GDM1 (cell line): ENCODE results near the gene CDR2L.
A peak's percentile ranks its signal among the peaks of the same experiment; 100 is the strongest.
"Not testable (repeated sequence)": the region's sequence is repeated elsewhere in the genome, so short reads cannot be mapped to it uniquely, and the experiment has no call there.

ENCODE experiments used
- DNase-seq: peaks from one replicate; lab custom pipeline; 2025; lab: John Stamatoyannopoulos, UW

The CDR2L gene

GRCh38 chr17:75011401-75012095 is 24.1 kb downstream of the CDR2L start:
- no peak for DNase-seq

GRCh38 chr17:75012096-75012345 is 24.6 kb downstream of the CDR2L start:
- DNase-seq: no peak

- peak; percentile 79 for DNase-seq
Observed at GRCh38 chr17:75012346-75013091, 25.1 kb downstream of the CDR2L start, which contains the start of gene MRPL58. MRPL58 (plus strand) TSS chr17:75012670; CDS start chr17:75012687, 17 bp downstream.

- DNase-seq: no peak
Observed at GRCh38 chr17:75013092-75013559, 25.7 kb downstream of the CDR2L start.

- DNase-seq: no peak
Observed at GRCh38 chr17:75019146-75019545, 31.7 kb downstream of the CDR2L start.

- DNase-seq: no peak
Observed at GRCh38 chr17:75019710-75020109, 32.3 kb downstream of the CDR2L start.

- no peak for DNase-seq
Observed at GRCh38 chr17:75020331-75021110, 33.1 kb downstream of the CDR2L start.

- DNase-seq: no peak
Observed at GRCh38 chr17:75024686-75025397, 37.4 kb downstream of the CDR2L start.

- DNase-seq: peak; percentile 76
Observed at GRCh38 chr17:75025398-75025734, 37.9 kb downstream of the CDR2L start.

GRCh38 chr17:75026650-75027049 is 39.2 kb downstream of the CDR2L start:
- DNase-seq: not testable (repeated sequence)

- DNase-seq: no peak
Observed at GRCh38 chr17:75030161-75030560, 42.7 kb downstream of the CDR2L start.

GRCh38 chr17:75031972-75032719 is 44.7 kb downstream of the CDR2L start:
- peak; percentile 30 for DNase-seq

- DNase-seq: no peak
Observed at GRCh38 chr17:75032720-75033280, 45.4 kb downstream of the CDR2L start.

GRCh38 chr17:75033346-75034235 is 46.2 kb downstream of the CDR2L start:
- peak; percentile 84 for DNase-seq

GRCh38 chr17:75034236-75034908 is 46.9 kb downstream of the CDR2L start:
- DNase-seq: peak; percentile 88

GRCh38 chr17:75036643-75037268 is 49.3 kb downstream of the CDR2L start:
- DNase-seq: no peak

- peak; percentile 77 for DNase-seq
Observed at GRCh38 chr17:75039238-75039637, 51.8 kb downstream of the CDR2L start.

- DNase-seq: no peak
Observed at GRCh38 chr17:75041656-75042280, 54.3 kb downstream of the CDR2L start.

- not testable (repeated sequence) for DNase-seq
Observed at GRCh38 chr17:75043789-75044188, 56.4 kb downstream of the CDR2L start.
